CD4-positive, alpha-beta T cell treated with Interleukin-15 for 4 hours (primary cell): Measurements from ENCODE around the gene PDE2A.
A peak's percentile ranks its signal among the peaks of the same experiment; 100 is the strongest.

Experiments used
- DNase-seq: peaks from one replicate; pipeline ENCODE4 v3.0.0-alpha.2; 2020; ENCODE audit warnings: low spot score

PDE2A gene

DNA sequence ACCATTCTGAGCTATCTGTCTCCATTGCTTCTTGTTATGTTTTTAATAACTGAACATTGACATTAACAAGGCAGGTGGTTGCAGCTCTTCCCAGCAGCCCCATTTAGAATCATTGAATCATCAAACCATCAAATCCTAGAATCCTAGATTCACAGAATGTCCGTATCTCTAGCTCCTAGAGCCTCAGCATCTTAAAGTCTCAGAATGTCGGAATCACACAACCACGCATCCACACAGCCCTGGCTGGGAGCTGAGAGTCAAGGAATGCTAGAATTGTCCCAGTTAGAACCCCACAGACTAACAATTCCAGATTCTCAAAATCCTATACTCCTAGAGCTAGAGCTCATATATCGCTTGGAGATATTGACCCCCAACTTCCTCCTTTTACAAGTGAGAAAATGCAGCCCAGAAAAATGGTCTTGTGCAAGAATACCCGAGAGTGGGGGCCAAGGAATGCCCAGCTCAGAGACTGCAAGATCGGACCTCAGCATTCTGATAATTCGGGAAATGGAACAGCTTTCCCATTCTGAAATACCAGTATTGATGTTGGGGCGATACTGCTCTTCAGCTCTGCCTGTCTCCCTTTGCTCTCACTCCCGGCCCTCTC lies 38.8 kb downstream of the PDE2A start:
- no peak for DNase-seq

GRCh38 chr11:72634472-72635095 lies 39.6 kb downstream of the PDE2A start:
- no peak for DNase-seq

GRCh38 chr11:72634016-72634415 lies 40.2 kb downstream of the PDE2A start:
- DNase-seq, result no peak

DNA sequence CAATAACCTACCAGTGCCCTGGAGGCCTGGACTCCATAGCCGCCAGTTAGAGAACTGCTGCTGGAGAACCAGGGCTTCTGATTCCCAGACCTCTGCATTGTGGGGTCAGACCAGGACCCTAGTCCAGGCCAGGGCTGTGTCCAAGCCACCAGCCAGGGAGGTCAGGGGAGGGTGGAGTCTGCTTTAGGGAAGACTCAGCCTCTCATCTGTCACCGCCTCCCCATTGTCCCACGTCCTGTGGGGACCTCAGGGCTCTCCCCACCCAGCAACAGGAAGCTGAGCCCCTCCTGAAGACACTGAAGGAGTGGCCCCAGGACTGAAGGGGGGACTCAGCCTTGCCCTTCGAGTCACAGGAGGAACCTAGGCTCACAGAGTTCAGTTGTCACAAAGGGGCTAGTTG lies 41.2 kb downstream of the PDE2A start:
- no peak for DNase-seq

GRCh38 chr11:72631806-72632731 lies 42.2 kb downstream of the PDE2A start:
- no peak for DNase-seq

GRCh38 chr11:72630104-72630852 lies 43.9 kb downstream of the PDE2A start:
- DNase-seq, result no peak

DNA sequence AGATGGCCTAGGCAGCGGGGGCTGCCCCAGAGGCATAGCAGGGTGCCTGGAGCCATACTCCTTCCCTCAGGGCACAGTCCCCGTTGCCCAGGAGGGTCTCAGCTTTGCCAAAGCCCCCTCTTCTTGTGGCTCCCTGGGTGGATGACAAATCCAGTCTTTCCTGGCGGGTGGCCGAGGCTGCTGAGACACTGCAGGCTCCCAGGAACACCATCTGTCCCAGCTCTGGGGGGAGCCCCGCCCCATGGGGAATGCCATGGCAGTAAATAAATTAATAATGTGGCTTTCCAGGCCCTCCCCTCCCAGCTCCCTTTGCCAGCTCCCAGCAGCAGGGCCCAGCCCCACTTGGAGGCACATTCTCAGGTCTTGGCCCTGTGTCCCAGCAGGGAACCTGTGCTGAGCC lies 45.0 kb downstream of the PDE2A start:
- DNase-seq, result no peak

DNA sequence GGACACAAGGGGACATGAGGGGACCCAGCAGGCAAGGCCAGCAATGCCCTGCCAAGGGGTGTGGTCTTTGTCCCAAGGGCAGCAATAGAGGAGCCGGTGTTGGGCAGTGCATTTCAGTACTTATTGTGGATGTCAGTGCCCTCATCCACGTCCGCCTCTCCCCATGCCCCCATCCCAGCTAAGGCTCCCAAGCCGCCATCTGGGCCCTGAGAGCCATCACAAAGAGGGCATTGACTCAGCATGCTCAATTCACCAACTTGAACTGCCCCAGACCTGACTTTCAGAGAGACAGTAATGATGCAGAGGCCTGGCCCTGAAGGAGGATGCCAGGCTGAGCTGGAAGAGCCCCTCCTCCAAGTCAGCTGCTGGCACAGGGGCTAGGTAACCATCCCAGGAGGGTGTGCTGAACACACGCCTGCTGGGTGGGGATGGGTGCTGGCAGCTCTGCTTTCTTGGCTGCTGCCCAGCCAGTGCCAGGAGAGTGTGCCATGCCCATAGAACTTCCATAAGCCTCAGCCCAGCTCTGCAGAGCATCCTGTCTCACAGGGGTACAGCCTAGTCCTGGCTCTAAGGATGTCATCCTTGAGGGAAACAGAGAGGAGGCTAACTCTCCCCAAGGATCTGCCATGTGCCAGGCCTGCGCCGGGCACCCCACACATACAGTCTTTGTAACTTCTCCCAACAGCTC lies 46.5 kb downstream of the PDE2A start:
- DNase-seq, result no peak

- no peak for DNase-seq
These were observed 47.7 kb downstream of the PDE2A start for GRCh38 chr11:72626414-72626936.

GRCh38 chr11:72625691-72626413 lies 48.4 kb downstream of the PDE2A start:
- no peak for DNase-seq

DNA sequence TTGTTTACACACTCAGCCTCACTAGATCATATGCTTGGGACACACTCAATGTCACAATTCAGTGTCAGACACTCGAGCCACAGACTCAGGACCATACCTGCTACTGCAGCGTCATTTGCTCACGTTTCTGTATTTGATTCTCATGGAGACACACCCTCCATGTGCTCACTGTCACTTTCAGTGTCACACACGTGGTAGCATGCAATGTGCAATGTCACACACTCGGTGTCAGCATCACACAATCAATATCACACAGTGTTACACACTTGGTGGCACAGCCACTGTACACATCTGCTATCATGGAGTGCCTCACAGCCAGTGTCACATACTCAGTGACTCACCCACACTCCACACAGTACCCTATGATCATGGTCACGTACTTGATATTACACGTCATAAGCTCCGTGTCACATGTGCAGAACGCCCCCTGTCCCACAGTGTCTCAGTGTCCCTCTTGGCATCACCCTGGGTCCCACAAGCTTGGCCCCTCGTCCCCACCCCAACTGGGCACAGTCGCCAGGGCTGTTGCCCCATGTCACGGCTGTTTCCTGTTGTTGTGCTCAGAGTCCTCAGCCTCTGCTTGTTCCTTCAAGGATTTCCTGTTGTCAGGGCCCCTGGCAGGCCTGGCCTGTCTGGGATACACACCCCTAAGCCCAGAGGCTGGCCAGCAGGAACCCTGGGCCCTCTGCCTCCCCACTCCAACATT lies 49.6 kb downstream of the PDE2A start:
- DNase-seq, result no peak

DNA sequence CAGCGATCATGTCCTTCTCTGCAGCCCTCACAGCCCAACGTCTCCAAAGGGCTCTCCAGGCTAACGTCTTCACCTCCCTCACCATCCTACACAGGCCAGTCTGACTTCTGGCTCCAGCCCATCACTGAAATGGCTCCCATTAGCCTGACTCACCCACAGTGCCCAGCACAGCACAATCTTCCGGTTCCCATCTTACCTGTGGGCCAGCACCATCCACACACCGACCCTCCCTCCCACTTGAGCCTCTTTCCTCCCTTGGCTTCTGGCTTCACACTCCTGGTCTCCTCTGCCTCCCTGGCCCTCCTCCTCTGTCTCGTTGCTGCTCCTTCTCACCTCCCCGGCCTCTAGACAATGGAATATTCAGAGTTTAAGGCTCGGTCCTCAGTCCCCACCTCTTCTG lies 51.2 kb downstream of the PDE2A start:
- DNase-seq, result no peak

DNA sequence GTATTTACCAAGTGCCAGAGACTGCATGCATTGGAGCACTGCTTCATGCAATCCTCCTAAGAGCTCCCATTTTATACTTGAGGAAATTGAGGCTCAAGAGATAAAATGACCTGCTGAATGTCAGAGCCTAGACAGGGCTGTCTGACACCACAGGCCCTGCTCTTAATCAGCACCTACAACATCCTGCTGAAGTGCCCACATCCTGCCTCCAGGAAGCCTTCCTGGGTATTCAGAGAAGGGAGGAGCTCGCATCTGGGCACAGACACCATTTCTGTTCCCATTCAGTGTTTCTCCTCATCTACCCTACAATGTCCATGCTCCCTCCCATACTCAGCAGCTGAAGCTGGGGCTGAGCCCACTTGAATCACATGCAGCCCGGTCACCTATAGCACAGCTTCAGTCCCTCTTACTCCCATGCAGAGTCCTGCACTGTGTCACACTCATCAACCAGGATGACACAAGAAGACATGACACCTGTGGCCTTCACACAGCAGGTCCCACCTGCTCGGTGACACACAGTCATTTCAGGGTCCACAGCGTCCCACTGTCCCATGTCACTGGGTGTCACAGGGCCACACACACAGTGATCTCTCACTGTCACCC lies 53.1 kb downstream of the PDE2A start:
- DNase-seq, result peak; percentile 4

GRCh38 chr11:72618803-72619202 lies 55.4 kb downstream of the PDE2A start:
- DNase-seq, result no peak

DNA sequence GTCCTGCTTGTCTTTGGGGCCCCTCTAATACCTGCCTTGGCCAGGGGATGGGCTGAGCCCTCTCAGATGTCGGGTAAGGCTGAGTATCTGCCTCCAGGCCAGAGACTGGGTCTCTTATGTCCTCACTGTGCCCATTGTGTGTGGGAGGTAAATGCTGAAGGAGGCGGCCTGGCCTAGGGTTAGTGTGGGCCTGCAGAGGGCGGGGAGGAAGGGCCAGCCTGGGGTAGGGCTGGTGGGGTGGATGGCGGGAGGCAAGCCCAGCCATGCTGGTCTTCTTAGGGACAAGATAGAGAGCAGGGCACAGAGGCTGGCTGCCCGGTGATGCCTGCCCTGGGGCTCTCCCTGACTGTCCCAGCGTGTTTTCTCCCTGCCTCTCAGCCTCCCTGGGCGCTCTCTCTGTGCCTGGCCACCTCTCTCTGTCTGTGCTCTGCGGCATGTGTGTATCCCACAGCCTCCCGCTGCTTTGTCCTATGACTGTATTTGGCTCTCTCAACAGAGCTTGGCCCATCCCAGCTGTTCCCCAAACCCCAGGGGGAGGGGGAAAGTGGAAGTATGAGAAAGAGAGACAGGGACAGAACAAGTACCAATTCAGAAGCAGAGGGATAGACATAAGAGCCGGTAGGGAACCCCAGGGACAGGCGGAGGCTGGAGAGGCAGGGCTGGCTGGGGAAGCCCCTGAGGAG lies 57.0 kb downstream of the PDE2A start:
- DNase-seq, result no peak

GRCh38 chr11:72616655-72617054 lies 57.6 kb downstream of the PDE2A start:
- DNase-seq, result no peak

DNA sequence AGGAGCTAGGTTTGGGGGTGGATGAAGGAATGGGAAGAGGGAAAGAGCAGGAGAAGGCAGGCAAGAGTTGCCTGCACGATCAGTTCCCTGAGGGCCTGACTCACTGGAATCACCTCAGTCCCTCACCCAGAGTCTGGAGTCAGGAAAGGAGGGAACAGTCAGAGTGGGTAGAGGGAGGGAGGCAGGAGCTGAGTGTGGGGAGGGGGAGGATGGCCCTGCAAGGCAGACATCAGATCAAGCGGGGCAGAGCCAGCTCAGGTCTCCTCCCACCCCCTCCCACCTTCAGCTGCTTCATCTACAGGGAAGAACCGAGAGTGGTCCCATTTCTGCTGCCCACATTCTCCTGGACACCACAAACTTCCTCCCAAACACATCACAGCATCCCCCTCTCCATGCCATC lies 58.9 kb downstream of the PDE2A start:
- DNase-seq, result no peak

GRCh38 chr11:72614381-72614780 lies 59.8 kb downstream of the PDE2A start:
- no peak for DNase-seq

DNA sequence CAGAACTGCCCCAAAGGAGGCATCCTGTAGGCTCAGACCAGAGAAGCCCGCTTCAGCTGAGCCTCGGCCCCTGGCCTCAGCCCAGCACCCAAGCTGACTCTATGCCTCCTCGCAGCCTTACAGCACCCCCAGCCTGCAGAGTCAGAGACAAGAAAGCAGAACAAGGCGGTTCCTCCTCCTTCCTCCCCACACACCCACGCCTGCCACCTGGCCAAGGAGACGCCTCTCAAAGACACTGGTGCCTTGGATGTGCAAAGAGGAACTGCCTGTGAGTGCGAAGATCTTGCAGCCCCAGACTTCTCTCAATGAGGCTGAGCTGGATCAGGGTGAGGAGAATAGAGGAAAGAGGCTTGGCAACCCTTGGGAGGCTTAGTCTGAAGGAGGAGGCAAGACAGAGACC lies 60.2 kb downstream of the PDE2A start:
- no peak for DNase-seq
